K562 (cell line): ENCODE data around the gene PNPLA7. TPM values are rescaled to one million over a fixed set of nuclear protein-coding genes. Genes with fewer than 3 reads are reported as not detected.
A peak's percentile ranks its signal among the peaks of the same experiment; 100 is the strongest.

Experiments
- BRCA1 ChIP-seq, 2 experiments: fragments of 450-650 bp in 1 of 2; sonication (generic) in 1 of 2; formaldehyde crosslinking in 1 of 2; IDR thresholded peaks; 2 replicates each; pipeline versions ENCODE4 v1.5.0 to v1.6.1; 2017 to 2020; ENCODE audit warnings: mild to moderate bottlenecking in 1 of 2, missing genetic modification reagents in 1 of 2
- DNMT1 ChIP-seq: fragments of 450-650 bp; IDR thresholded peaks from 2 replicates; pipeline ENCODE4 v1.6.1; 2016; ENCODE audit warnings: antibody characterized with exemption, mild to moderate bottlenecking
- HDAC6 ChIP-seq: IDR thresholded peaks from 2 replicates; pipeline ENCODE4 v1.6.1; 2012; ENCODE audit warnings: low read depth, mild to moderate bottlenecking, control low read depth, inconsistent platforms, low read length, moderate library complexity
- KAT8 ChIP-seq: fragments of 450-650 bp; IDR thresholded peaks from 2 replicates; pipeline ENCODE4 v1.6.1; 2016; ENCODE audit warnings: low read depth, mild to moderate bottlenecking
- LCOR ChIP-seq: sonication (generic); formaldehyde crosslinking; IDR thresholded peaks from 2 replicates; pipeline ENCODE4 v1.8.0; 2022; ENCODE audit warnings: mild to moderate bottlenecking, missing genetic modification reagents
- RBFOX2 ChIP-seq: fragments of 200-400 bp; formaldehyde crosslinking; IDR thresholded peaks from 2 replicates; pipeline ENCODE4 v1.6.1; 2017; ENCODE audit warnings: low read depth, mild to moderate bottlenecking, low read length, moderate library complexity
- RBM14 ChIP-seq: fragments of 200-400 bp; formaldehyde crosslinking; IDR thresholded peaks from 2 replicates; pipeline ENCODE4 v1.6.1; 2018; ENCODE audit warnings: low read depth, mild to moderate bottlenecking, low read length, moderate library complexity, borderline replicate concordance; ENCODE audit not compliant: insufficient read depth
- SAP30 ChIP-seq: fragments of 200-600 bp; sonication (generic); IDR thresholded peaks from 2 replicates; pipeline ENCODE4 v1.6.1; 2012; ENCODE audit warnings: borderline replicate concordance, low read depth, mild to moderate bottlenecking, moderate library complexity, low read length, control low read depth, inconsistent platforms; ENCODE audit not compliant: insufficient read depth, poor library complexity, severe bottlenecking
- YBX1 ChIP-seq: fragments of 450-650 bp; IDR thresholded peaks from 2 replicates; pipeline ENCODE4 v1.7.1; 2016; ENCODE audit warnings: mild to moderate bottlenecking
- ZFX ChIP-seq: sonication (generic); formaldehyde crosslinking; IDR thresholded peaks from 2 replicates; pipeline ENCODE4 v1.8.0; 2022; ENCODE audit warnings: mild to moderate bottlenecking, missing genetic modification reagents, moderate library complexity
- ZMIZ1 ChIP-seq, 2 experiments: fragments of 150-350 bp in 1 of 2; IDR thresholded peaks; 2 replicates each; pipeline ENCODE4 v1.6.1; 2012 to 2016; ENCODE audit warnings: low read depth in 2 of 2, low read length in 2 of 2, mild to moderate bottlenecking in 1 of 2, moderate library complexity in 1 of 2
- ZNF175 ChIP-seq: fragments of 200-800 bp; sonication (Bioruptor generic); IDR thresholded peaks from 2 replicates; pipeline ENCODE4 v1.6.1; 2016; ENCODE audit warnings: low read depth, mild to moderate bottlenecking, missing genetic modification characterization, missing compliant biosample characterization
- ZNF197 ChIP-seq: fragments of 200-800 bp; sonication (Bioruptor generic); IDR thresholded peaks from 2 replicates; pipeline ENCODE4 v1.6.1; 2016; ENCODE audit warnings: low read depth, missing genetic modification characterization, missing compliant biosample characterization
- ZNF224 ChIP-seq: sonication (generic); formaldehyde crosslinking; IDR thresholded peaks from 2 replicates; pipeline ENCODE4 v1.8.0; 2022; ENCODE audit warnings: mild to moderate bottlenecking, missing genetic modification reagents
- ZNF239 ChIP-seq: fragments of 250-450 bp; sonication (Bioruptor Pico); IDR thresholded peaks from 2 replicates; pipeline ENCODE4 v1.4.0; 2020; ENCODE audit warnings: mild to moderate bottlenecking
- ZNF3 ChIP-seq: fragments of 250-450 bp; sonication (Bioruptor Pico); IDR thresholded peaks from 2 replicates; pipeline ENCODE4 v1.5.0; 2021; ENCODE audit warnings: mild to moderate bottlenecking, moderate library complexity
- ZNF644 ChIP-seq: fragments of 200-800 bp; sonication (Bioruptor generic); IDR thresholded peaks from 2 replicates; pipeline ENCODE4 v1.6.1; 2016; ENCODE audit warnings: low read depth, missing genetic modification characterization, missing compliant biosample characterization
- polyA plus RNA-seq, 8 experiments: library from polyadenylated mRNA; depleted of rRNA in 4 of 8; stranded (reverse) in 5 of 8; unstranded in 3 of 8; fragments of >200 nt; fragmentation: Nextera tagmentation in 2 of 8; fragmentation: Illumina TruSeq in 1 of 8; extraction: Ambion mirVana in 2 of 8; extraction: Trizol in 1 of 8; gene quantifications; 2 replicates each; pipeline versions ENCODE4 v1.2.1 to v1.2.3, GENCODE V29; 2011 to 2014; ENCODE audit warnings: inconsistent platforms in 1 of 8, missing spikeins in 1 of 8
- total RNA-seq, 7 experiments: library from RNA; depleted of rRNA in 6 of 7; stranded (reverse); fragments of >200 nt in 6 of 7; fragmentation: Illumina TruSeq in 2 of 7; extraction: Trizol in 2 of 7; gene quantifications; 2 replicates each; pipeline versions ENCODE4 v1.2.1 to v1.2.3, GENCODE V29; 2011 to 2021; ENCODE audit warnings: low replicate concordance in 1 of 7
- TF ChIP-seq, protein P1 (sequence below): fragments of 250-450 bp; sonication (Bioruptor Pico); IDR thresholded peaks from 2 replicates; pipeline ENCODE4 v1.9.0; 2021; ENCODE audit warnings: mild to moderate bottlenecking, inconsistent platforms
- TF ChIP-seq, protein P2 (sequence below): fragments of 250-450 bp; sonication (Bioruptor Pico); IDR thresholded peaks from 2 replicates; pipeline ENCODE4 v1.5.0; 2022; ENCODE audit warnings: mild to moderate bottlenecking

Gene PNPLA7
- total and polyA plus RNA-seq, 9 of the 15 experiments (the other 6 are each of a cell fraction or from before 2014, with no cell fraction given) = 0.01 to 0.85 (median 0.19) TPM; not detected in 1

GRCh38 chr9:137590469-137591383 is 40.5 kb upstream of the PNPLA7 start, which contains the start of gene ZMYND19 (continued):
- TF ChIP-seq, protein P1, sequence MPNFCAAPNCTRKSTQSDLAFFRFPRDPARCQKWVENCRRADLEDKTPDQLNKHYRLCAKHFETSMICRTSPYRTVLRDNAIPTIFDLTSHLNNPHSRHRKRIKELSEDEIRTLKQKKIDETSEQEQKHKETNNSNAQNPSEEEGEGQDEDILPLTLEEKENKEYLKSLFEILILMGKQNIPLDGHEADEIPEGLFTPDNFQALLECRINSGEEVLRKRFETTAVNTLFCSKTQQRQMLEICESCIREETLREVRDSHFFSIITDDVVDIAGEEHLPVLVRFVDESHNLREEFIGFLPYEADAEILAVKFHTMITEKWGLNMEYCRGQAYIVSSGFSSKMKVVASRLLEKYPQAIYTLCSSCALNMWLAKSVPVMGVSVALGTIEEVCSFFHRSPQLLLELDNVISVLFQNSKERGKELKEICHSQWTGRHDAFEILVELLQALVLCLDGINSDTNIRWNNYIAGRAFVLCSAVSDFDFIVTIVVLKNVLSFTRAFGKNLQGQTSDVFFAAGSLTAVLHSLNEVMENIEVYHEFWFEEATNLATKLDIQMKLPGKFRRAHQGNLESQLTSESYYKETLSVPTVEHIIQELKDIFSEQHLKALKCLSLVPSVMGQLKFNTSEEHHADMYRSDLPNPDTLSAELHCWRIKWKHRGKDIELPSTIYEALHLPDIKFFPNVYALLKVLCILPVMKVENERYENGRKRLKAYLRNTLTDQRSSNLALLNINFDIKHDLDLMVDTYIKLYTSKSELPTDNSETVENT = no peak
- TF ChIP-seq SAP30 (peak; percentile 94), ZFX (CRISPR knock-in tag) (peak; percentile 75), ZNF3 (CRISPR knock-in tag) (no peak), ZNF197 (CRISPR knock-in tag) (no peak), LCOR (CRISPR knock-in tag) (no peak), ZNF239 (CRISPR knock-in tag) (no peak), BRCA1 (IDR thresholded peaks at IDR 0.05) (no peak), BRCA1 (CRISPR knock-in tag; IDR thresholded peaks at IDR 0.05) (no peak), DNMT1 (no peak), KAT8 (no peak), ZNF224 (CRISPR knock-in tag) (no peak), RBFOX2 (peak; percentile 76), RBM14 (0 out of 2 replicates have a peak, but pooled peaks have one; percentile 53), YBX1 (no peak), HDAC6 (no peak), ZNF175 (CRISPR knock-in tag) (no peak), ZNF644 (tag) (no peak), ZMIZ1 (IDR thresholded peaks at IDR 0.05; ENCODE audit: low read depth in 2 of 2, low read length in 2 of 2) (no peak)
- TF ChIP-seq, protein P2, sequence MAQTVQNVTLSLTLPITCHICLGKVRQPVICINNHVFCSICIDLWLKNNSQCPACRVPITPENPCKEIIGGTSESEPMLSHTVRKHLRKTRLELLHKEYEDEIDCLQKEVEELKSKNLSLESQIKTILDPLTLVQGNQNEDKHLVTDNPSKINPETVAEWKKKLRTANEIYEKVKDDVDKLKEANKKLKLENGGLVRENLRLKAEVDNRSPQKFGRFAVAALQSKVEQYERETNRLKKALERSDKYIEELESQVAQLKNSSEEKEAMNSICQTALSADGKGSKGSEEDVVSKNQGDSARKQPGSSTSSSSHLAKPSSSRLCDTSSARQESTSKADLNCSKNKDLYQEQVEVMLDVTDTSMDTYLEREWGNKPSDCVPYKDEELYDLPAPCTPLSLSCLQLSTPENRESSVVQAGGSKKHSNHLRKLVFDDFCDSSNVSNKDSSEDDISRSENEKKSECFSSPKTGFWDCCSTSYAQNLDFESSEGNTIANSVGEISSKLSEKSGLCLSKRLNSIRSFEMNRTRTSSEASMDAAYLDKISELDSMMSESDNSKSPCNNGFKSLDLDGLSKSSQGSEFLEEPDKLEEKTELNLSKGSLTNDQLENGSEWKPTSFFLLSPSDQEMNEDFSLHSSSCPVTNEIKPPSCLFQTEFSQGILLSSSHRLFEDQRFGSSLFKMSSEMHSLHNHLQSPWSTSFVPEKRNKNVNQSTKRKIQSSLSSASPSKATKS (CRISPR knock-in tag) = no peak
